Kidney (tissue), 14 donors: ENCODE measurements around the gene BCO2. TPM values are rescaled to one million over a fixed set of nuclear protein-coding genes. Genes with fewer than 3 reads are reported as not detected.
"Not testable (repeated sequence)": the region's sequence is repeated elsewhere in the genome, so short reads cannot be mapped to it uniquely, and the experiment has no call there.

ENCODE experiments used
- DNase-seq, 5 donors: peaks; one replicate each; pipeline ENCODE4 v3.0.0-alpha.2; 2013 to 2020
- FAIRE-seq: peaks from 2 replicates; lab custom pipeline; 2012; peaks lifted over from hg19 to GRCh38; lab: Jason Lieb, UNC
- H3K27ac ChIP-seq, 2 donors: one replicate each; pipeline ENCODE4 v1.7.0; 2013; ENCODE audit warnings: low read depth in 2 of 2, low read length in 2 of 2, inconsistent platforms in 1 of 2
- H3K27me3 ChIP-seq: one replicate; pipeline ENCODE4 v1.7.1; 2013; ENCODE audit warnings: low read length, inconsistent platforms; ENCODE audit not compliant: control insufficient read depth, insufficient read depth
- H3K36me3 ChIP-seq, 3 donors: one replicate each; pipeline versions ENCODE4 v1.7.0 to v1.7.1; 2013; ENCODE audit warnings: low read length in 3 of 3, control low read depth in 1 of 3, inconsistent platforms in 1 of 3; ENCODE audit not compliant: insufficient read depth in 3 of 3, control insufficient read depth in 2 of 3
- H3K4me1 ChIP-seq, 3 donors: one replicate each; pipeline versions ENCODE4 v1.7.0 to v1.7.1; 2013; ENCODE audit warnings: low read length in 3 of 3, inconsistent platforms in 1 of 3, low read depth in 1 of 3; ENCODE audit not compliant: control insufficient read depth in 2 of 3, insufficient read depth in 2 of 3
- H3K4me3 ChIP-seq, 3 donors: one replicate each; pipeline versions ENCODE4 v1.7.0 to v1.8.1; 2013; ENCODE audit warnings: low read length in 3 of 3, control low read depth in 1 of 3, inconsistent platforms in 1 of 3
- H3K9ac ChIP-seq, 3 donors: one replicate each; pipeline versions ENCODE4 v1.7.0 to v1.7.1; 2013; ENCODE audit warnings: low read length in 3 of 3, control low read depth in 1 of 3, inconsistent platforms in 1 of 3
- H3K9me3 ChIP-seq, 3 donors: one replicate each; pipeline versions ENCODE4 v1.7.0 to v1.7.1; 2013; ENCODE audit warnings: low read length in 3 of 3, control low read depth in 1 of 3, inconsistent platforms in 1 of 3; ENCODE audit not compliant: control insufficient read depth in 2 of 3, insufficient read depth in 1 of 3
- CTCF ChIP-seq: IDR thresholded peaks from 3 replicates; pipeline ENCODE4 v1.5.1; 2012; ENCODE audit warnings: mild to moderate bottlenecking, moderate library complexity, borderline replicate concordance; ENCODE audit not compliant: insufficient read depth; ENCODE audit errors: extremely low read depth
- intact Hi-C: fragments of 100-400 bp; cut with DNase I; formaldehyde crosslinking; loops from one replicate; pipeline ENCODE4 v1.11.1; 2022
- polyA plus RNA-seq: library from polyadenylated mRNA; stranded (reverse); fragments of 350-450 nt; fragmentation: Illumina TruSeq; extraction: RNeasy Lipid Tissue Mini Kit (QIAGEN cat#74804); gene quantifications from one replicate; pipeline ENCODE4 v1.2.3, GENCODE V29; 2014; ENCODE audit warnings: low read depth, low replicate concordance; ENCODE audit not compliant: insufficient read depth
- total RNA-seq: library from RNA; stranded (reverse); fragmentation: NEBNext Ultra II Directional; extraction: Animal tissue kit (Norgen Biotek cat#: 25700); gene quantifications from one replicate; pipeline ENCODE4 v1.2.1, GENCODE V29; 2021
- donor health status: control.
- donor health status: control.
- donor health status: control.
- donor health status: control.
- donor health status: control.
- donor health status: DM: yes; HTN: yes; CAD: no.
- donor health status: Normal renal cell carcinoma (clear cell type).

BCO2 gene
- total and polyA plus RNA-seq, 2 donors from 2014 or later: 6.9 to 9.6 TPM

- intact Hi-C loops: no loop called here
- no peak for FAIRE-seq
These were observed 21.3 kb downstream of the BCO2 start for GRCh38 chr11:112196519-112197087.

GRCh38 chr11:112199101-112199500 lies 23.8 kb downstream of the BCO2 start:
- DNase-seq, intact Hi-C loops, H3K9me3 ChIP-seq, H3K27ac ChIP-seq, H3K27me3 ChIP-seq, H3K9ac ChIP-seq, FAIRE-seq, H3K4me1 ChIP-seq, H3K36me3 ChIP-seq, H3K4me3 ChIP-seq: not testable (repeated sequence)

More at GRCh38 chr11:112196519-112197087, 21.3 kb downstream of the BCO2 start:
- DNase-seq: no peak
- Histone ChIP-seq H3K4me3 (no peak overlapping the region), H3K27me3 (no peaks in the 10 kb centered on the region), H3K4me1 (peaks cover 0 to 3% (median 0%) of the 10 kb centered on the region in 3 donors), H3K9me3 (no peaks in the 10 kb centered on the region), H3K36me3 (no peaks in the 10 kb centered on the region), H3K27ac (no peak overlapping the region), H3K9ac (no peak overlapping the region)
- no peak for TF ChIP-seq CTCF

- intact Hi-C loops: no loop called here
- Histone ChIP-seq H3K27me3 (no peaks in the 10 kb centered on the region), H3K36me3 (no peaks in the 10 kb centered on the region), H3K27ac (no peak overlapping the region), H3K9me3 (no peaks in the 10 kb centered on the region), H3K4me1 (peaks cover 0 to 3% (median 0%) of the 10 kb centered on the region in 3 donors), H3K4me3 (no peak overlapping the region), H3K9ac (no peak overlapping the region)
- DNase-seq: no peak
- TF ChIP-seq CTCF: no peak
- no peak for FAIRE-seq
These were observed 24.9 kb downstream of the BCO2 start for GRCh38 chr11:112200252-112200651.

GRCh38 chr11:112206071-112206470 lies 30.8 kb downstream of the BCO2 start:
- no peak overlapping the region for H3K27ac ChIP-seq
- FAIRE-seq (no peak), DNase-seq (no peak)
- no peaks in the 10 kb centered on the region for H3K27me3 ChIP-seq
- intact Hi-C loops: no loop called here
- H3K9ac ChIP-seq: no peak overlapping the region
- no peaks in the 10 kb centered on the region for H3K4me1 ChIP-seq
- H3K36me3 ChIP-seq: no peaks in the 10 kb centered on the region
- H3K4me3 ChIP-seq: no peak overlapping the region
- no peak for TF ChIP-seq CTCF
- no peaks in the 10 kb centered on the region for H3K9me3 ChIP-seq
